GM10248 (cell line): Measurements from ENCODE around the gene LYG1.
A peak's percentile ranks its signal among the peaks of the same experiment; 100 is the strongest.
"Not testable (repeated sequence)": the region's sequence is repeated elsewhere in the genome, so short reads cannot be mapped to it uniquely, and the experiment has no call there.

Experiments used
- CTCF ChIA-PET: fragments of 300-600 bp; sonication (Branson Sonifier 250); formaldehyde crosslinking; extraction: SDS; loops from one replicate; lab custom pipeline; 2021; ENCODE audit warnings: antibody characterized with exemption; lab: Yijun Ruan, JAX
- POLR2A ChIA-PET: fragments of 350-650 bp; sonication (Branson Sonifier 250); formaldehyde crosslinking; extraction: SDS; loops from one replicate; lab custom pipeline; 2020; ENCODE audit warnings: antibody characterized with exemption; lab: Yijun Ruan, JAX
- DNase-seq: peaks from one replicate; pipeline ENCODE4 v3.0.0; 2012; ENCODE audit errors: extremely low spot score
- TF ChIP-seq, protein P1 (sequence below): IDR thresholded peaks from 2 replicates; pipeline ENCODE4 v1.5.1; 2012; ENCODE audit warnings: mild to moderate bottlenecking, low read depth; ENCODE audit errors: extremely low read depth, missing control alignments, control extremely low read depth

LYG1 gene

DNA sequence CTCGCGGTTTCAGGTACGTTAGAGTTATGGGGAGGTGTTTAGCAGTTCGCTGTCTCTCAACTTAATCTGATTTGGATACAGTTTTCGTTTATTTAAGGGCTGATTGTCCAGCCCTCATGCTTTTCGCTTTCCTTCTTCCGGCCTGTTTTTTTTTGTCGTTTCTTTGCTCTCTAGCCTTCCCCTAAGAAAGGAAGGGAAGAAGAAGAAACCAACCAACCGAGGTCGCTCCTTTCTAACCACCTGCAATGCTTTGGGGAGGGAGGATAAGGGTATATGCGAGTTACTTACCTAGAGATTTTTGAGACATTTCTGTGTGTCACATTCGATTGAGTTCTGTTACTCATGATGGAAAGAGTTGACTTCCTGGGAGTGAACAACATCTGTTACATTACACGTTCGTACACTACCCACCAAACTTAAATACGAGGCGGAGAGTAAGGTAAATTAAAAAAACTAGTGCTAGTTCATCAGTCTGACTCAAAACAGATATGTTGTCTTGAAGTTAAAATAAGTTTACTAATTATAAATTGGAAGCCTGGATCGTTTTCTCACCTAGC is 37.1 kb upstream of the LYG1 start:
- DNase-seq, result no peak
- CTCF ChIA-PET, result interaction anchor here (1.0 to 4.4 kb wide), 7 partner anchors 9 to 166 kb away, joined by 3 to 32 read pairs (median 4); no protein-coding TSS in a partner anchor
- POLR2A ChIA-PET, result no interaction called here
- TF ChIP-seq, protein P1, sequence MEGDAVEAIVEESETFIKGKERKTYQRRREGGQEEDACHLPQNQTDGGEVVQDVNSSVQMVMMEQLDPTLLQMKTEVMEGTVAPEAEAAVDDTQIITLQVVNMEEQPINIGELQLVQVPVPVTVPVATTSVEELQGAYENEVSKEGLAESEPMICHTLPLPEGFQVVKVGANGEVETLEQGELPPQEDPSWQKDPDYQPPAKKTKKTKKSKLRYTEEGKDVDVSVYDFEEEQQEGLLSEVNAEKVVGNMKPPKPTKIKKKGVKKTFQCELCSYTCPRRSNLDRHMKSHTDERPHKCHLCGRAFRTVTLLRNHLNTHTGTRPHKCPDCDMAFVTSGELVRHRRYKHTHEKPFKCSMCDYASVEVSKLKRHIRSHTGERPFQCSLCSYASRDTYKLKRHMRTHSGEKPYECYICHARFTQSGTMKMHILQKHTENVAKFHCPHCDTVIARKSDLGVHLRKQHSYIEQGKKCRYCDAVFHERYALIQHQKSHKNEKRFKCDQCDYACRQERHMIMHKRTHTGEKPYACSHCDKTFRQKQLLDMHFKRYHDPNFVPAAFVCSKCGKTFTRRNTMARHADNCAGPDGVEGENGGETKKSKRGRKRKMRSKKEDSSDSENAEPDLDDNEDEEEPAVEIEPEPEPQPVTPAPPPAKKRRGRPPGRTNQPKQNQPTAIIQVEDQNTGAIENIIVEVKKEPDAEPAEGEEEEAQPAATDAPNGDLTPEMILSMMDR, result no peak

- POLR2A ChIA-PET, result interaction anchor here (0.6 to 1.5 kb wide), 3 partner anchors 117 to 155 kb away, joined by 3 read pairs; no protein-coding TSS in a partner anchor
- TF ChIP-seq, protein P1, result peak; percentile 90
- CTCF ChIA-PET, result interaction anchor here (0.7 to 4.4 kb wide), 17 partner anchors 10 to 196 kb away, joined by 3 to 32 read pairs (median 3); partner anchors contain the start of genes C2orf15, LIPT1 and TSGA10
- peak; percentile 93 for DNase-seq
Observed at GRCh38 chr2:99337113-99338028, 36.4 kb upstream of the LYG1 start, which contains the start of gene EIF5B. Gene EIF5B (plus strand): TSS chr2:99337389. CDS start chr2:99337555, 166 bp downstream.

DNA sequence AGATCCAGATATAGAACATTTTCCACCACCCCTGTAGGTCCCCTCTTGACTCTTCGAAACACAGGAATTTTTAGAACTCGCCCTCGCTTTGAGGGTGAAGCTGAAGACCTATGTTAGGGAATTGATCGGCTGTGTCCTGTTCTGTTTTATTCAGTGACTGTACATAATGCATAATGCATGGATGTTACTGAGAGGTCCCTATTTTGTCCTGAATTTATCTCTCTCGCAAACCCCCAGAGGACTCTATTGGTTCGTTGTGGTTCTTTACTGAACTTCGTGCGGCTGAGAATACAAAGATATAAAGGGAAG is 35.8 kb upstream of the LYG1 start:
- TF ChIP-seq, protein P1, result no peak
- no peak for DNase-seq
- ChIA-PET POLR2A (interaction anchor here (1.5 kb wide), 1 partner anchor 154 kb away, joined by 3 read pairs; no protein-coding TSS in a partner anchor), CTCF (interaction anchor here (0.7 to 4.4 kb wide), 14 partner anchors 11 to 195 kb away, joined by 3 to 32 read pairs (median 3); partner anchors contain the start of genes C2orf15, LIPT1 and TSGA10)

- POLR2A ChIA-PET, result interaction anchor here (1.0 to 1.5 kb wide), 2 partner anchors 154 to 156 kb away, joined by 3 read pairs; no protein-coding TSS in a partner anchor
- CTCF ChIA-PET, result interaction anchor here (0.7 to 4.4 kb wide), 13 partner anchors 11 to 195 kb away, joined by 3 to 32 read pairs (median 3); partner anchors contain the start of genes C2orf15, LIPT1 and TSGA10
- TF ChIP-seq, protein P1, result no peak
- DNase-seq, result peak; percentile 98
Observed at GRCh38 chr2:99335911-99336803, 35.2 kb upstream of the LYG1 start, which contains the start of gene TXNDC9. Gene TXNDC9 (minus strand): TSS chr2:99336333. CDS start chr2:99333210, 3,123 bp downstream.

GRCh38 chr2:99325384-99325783 is 24.4 kb upstream of the LYG1 start:
- POLR2A ChIA-PET, result no interaction called here
- TF ChIP-seq, protein P1, result no peak
- DNase-seq, result no peak
- CTCF ChIA-PET, result interaction anchor here (0.7 kb wide), 1 partner anchor 11 kb away, joined by 3 read pairs; the partner anchor contains the start of gene TXNDC9

DNA sequence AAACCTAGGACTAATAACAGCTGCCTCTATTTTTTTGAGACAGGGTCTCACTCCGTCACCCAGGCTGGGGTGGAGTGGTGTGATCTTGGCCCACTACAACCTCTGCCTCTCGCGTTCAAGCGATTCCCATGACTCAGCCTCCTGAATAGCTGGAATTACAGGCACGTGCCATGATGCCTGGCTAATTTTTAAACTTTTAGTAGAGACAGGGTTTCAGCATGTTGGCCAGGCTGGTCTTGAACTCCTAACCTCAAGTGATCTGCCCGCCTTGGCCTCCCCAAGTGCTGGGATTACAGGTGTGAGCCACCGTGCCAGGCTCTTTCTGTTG is 16.8 kb upstream of the LYG1 start:
- ChIA-PET CTCF (interaction anchor here (1.3 kb wide), 1 partner anchor 15 kb away, joined by 3 read pairs; no protein-coding TSS in a partner anchor), POLR2A (interaction anchor here (0.6 kb wide), 1 partner anchor 29 kb away, joined by 4 read pairs; no protein-coding TSS in a partner anchor)
- not testable (repeated sequence) for DNase-seq
